ENCODE measurements around the gene GLP1R. TPM values are rescaled to one million over a fixed set of nuclear protein-coding genes. Genes with fewer than 3 reads are reported as not detected.

GLP1R gene
- total RNA-seq, 1 experiment from 2014 or later: not detected

DNA sequence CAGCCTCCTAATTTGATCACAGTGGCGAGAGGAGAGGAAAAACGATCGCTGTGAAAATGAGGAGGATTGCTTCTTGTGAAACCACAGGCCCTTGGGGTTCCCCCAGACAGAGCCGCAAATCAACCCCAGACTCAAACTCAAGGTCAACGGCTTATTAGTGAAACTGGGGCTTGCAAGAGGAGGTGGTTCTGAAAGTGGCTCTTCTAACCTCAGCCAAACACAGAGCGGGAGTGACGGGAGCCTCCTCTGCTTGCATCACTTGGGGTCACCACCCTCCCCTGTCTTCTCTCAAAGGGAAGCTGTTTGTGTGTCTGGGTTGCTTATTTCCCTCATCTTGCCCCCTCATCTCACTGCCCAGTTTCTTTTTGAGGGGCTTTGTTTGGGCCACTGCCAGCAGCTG, 37.7 kb downstream of the GLP1R start:
- no peak for DNase-seq (ENCODE audit: low spot score)

DNA sequence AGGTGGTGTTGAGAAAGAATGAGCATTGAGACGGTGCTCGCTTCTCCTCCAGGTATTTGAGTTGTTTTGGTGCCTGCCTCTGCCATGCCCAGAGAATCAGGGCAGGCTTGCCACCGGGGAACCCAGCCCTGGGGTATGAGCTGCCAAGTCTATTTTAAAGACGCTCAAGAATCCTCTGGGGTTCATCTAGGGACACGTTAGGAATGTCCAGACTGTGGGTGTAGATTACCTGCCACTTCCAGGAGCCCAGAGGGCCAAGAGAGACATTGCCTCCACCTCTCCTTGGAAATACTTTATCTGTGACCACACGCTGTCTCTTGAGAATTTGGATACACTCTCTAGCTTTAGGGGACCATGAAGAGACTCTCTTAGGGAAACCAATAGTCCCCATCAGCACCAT, 38.1 kb downstream of the GLP1R start:
- no peak for DNase-seq (ENCODE audit: low spot score)

DNA sequence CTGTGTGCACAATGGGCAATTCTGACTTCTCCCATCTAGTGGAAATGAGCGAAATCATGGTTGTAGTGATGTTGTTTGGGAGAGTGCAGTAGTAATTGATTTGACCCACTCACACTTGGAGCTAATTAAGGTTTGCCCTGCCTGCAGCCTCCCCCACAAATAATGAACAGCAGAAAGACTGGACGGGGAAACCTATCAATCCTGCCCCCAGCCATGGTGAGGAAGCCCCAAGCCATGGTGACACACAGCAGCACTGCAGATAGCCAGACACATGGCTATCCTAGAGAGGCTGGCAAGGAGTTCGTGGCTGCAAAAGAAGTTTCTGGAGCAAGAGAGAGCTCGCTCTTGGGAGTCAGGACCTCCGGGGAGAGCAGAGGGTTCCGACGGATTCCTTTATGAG, 38.6 kb downstream of the GLP1R start:
- DNase-seq (ENCODE audit: low spot score): no peak

DNA sequence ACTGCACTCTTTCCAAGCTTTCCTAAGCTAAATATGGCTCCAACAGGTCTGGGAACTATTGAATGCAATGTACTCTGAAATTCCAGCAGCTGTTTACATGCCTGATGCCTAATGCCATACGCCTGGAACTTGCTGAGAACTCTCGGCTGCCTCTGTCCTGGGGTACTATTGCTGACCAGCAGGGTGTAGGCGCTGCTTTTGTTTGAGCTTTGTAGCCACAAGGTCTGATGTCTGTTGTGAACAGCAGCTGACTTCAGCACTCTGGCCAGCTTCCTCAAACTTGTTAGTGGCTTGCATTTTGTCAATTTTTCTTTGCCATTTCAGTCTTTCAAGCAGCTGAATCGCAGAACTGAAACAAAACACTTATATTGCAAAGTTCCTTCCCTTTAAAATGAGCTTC, 39.8 kb downstream of the GLP1R start:
- peak; percentile 39 for DNase-seq (ENCODE audit: low spot score)

DNA sequence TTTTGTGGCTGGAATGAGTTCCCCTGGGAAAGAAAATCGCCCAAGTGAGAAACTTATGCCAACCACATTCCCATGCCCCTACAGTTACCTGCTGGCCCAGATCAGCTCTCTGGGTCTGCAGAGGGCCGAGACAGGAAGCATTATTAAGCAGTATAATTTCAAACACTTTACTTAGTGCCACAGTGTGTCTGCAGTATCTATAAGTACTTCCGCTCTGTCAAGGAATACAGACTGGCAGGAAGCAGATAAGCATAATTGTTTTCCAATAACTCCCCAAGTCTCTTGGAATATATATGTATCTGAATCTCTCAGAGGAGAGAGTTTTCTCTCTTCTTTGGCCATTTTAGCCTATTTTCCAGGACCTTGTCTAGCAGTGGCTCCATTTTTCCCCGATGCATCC, 41.5 kb downstream of the GLP1R start:
- DNase-seq (ENCODE audit: low spot score): no peak

DNA sequence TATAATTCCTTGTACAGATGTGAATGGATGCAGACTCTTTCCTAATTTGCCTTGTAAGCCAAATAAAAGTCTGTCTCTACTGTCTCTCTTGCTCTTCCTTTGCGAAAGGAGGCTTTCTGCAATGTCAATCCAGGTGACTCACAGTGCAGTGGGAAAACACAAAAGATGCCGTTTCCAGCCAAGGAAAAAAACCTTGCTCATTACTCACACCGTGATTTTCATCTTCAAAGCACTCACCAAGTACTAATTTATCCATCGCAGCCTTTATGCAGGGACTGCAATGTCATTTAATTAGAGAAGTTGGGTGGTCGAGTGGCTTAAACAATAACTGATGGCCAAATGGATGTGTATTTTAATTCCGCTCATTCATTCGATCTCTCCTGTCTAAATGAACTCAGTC, 42.6 kb downstream of the GLP1R start:
- DNase-seq (ENCODE audit: low spot score): no peak

DNA sequence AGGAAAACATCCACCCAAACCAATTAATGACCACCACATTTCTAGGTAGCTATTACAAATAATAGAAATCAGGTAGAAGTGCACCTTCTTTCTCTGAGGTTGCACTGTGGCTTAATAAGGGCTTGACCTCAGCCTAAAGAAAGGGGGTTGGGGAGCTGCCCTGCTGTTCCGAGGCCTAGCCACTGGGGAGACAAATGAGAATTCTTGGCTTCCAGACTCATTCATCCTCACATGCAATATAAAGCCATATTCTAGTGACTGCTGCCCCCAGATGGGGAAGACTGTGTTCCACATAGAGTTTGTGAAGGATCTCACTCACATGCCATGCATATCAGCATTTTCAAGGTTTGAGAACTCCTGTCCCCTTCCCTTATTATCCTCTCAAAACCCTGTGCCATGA, 43.5 kb downstream of the GLP1R start:
- DNase-seq (ENCODE audit: low spot score): no peak

DNA sequence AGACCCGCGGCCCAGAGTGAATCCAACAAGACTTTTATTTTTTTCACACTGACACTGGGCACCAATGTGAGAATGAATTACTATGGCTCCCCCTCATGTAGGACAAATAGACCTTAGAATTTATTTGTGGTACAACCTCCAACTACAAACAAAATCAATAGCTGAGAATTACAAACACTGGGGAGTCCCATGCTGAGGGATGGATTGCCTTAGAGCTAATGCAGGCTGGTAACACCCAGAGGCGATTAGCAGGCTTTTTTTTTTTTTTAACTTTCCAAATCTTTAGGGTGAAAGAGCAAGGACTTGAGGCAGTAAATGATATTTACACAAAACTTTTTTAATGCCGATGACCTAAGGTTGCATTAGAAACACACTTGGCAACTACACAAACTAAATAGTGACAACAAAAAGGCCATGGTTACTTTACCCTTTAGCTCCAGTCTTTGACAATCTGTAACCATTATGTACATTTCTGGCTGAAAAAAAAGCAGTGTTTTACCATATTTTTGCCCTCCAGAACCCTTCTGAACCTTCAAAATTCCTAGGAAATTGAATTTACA, 44.6 kb downstream of the GLP1R start:
- DNase-seq (ENCODE audit: low spot score): no peak

- DNase-seq (ENCODE audit: low spot score): no peak
These were observed 47.0 kb downstream of the GLP1R start for GRCh38 chr6:39095578-39095977.

- no peak for DNase-seq (ENCODE audit: low spot score)
These were observed 51.8 kb downstream of the GLP1R start for GRCh38 chr6:39100358-39100757.

DNA sequence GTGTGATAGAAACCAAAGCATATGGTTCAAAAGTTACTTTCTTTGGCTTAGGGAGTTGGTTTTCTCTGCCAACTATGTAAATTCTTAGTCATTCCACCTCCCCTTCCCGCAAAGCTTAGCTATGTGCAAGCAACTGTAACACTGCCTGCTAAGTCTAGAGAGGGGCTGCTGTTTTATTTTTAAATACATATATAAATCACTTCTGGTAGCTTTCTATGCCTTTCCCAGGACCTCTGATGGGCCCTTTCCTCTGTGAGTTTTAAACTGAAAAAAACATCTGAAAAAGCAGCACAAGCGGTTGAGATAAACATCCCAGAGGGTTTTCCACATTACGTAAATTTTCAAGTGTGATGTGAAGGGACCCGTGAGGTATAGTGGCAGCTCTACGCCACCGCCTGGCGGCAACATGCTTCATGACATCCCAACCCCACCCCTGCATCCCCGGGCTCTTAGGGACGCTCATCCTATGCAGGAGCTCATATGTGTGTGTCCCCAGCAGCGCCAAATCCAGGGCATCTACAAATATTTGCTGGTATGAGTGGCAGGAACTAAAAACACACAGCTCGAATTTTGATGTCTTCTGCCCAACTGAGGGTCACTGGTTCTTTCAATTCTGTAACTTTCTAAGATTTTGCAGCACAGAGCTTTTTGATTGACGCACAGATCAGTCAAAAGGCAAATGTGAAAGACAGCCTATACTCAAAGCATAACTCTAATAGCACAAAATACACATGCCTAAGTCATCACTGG, 53.7 kb downstream of the GLP1R start:
- no peak for DNase-seq (ENCODE audit: low spot score)

- DNase-seq (ENCODE audit: low spot score): no peak
These were observed 54.2 kb downstream of the GLP1R start for GRCh38 chr6:39102821-39103136.

DNA sequence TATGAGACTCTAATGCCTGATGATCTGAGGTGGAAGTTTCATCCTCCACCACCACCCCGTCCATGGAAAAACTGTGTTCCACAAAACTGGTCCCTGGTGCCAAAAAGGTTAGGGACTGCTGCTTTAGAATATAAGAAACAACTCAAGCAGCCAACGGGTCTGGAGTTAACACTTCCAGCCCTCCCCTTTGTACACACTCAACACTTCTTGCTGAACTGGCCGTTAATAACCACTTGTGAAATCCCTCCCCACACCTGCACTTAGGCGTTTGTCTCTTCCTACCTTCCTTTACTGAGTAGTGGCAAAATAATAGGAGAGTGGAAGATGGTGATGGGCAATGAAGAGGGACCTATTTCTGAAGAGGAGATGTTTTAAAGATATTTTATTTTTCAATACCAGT, 55.9 kb downstream of the GLP1R start:
- no peak for DNase-seq (ENCODE audit: low spot score)

GRCh38 chr6:39107034-39107433, 58.5 kb downstream of the GLP1R start:
- DNase-seq (ENCODE audit: low spot score): no peak

GRCh38 chr6:39107641-39108040, 59.1 kb downstream of the GLP1R start:
- DNase-seq (ENCODE audit: low spot score): no peak

GRCh38 chr6:39108041-39108839, 59.7 kb downstream of the GLP1R start:
- no peak for DNase-seq (ENCODE audit: low spot score)

DNA sequence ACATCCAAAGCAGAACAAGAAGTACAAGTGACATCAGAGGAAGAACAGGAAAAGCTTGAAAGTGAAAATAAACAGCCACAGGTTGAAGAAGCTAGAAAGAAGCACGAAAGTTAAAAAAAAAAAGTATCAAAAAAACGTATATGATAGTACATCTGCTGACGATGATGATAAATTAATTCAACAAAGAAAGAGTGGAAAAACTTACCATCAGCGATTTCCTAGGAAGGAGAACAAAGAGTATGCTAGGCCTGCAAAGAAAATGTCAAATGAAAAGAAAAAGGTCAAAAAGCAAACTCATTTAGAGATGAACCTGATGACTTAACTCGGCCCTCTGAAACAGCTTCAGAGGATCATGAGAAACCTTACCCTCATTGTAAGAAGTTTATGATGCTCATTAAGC, 62.7 kb downstream of the GLP1R start:
- no peak for DNase-seq (ENCODE audit: low spot score)

- DNase-seq (ENCODE audit: low spot score): no peak
These were observed 65.2 kb downstream of the GLP1R start for GRCh38 chr6:39113788-39114187.

DNA sequence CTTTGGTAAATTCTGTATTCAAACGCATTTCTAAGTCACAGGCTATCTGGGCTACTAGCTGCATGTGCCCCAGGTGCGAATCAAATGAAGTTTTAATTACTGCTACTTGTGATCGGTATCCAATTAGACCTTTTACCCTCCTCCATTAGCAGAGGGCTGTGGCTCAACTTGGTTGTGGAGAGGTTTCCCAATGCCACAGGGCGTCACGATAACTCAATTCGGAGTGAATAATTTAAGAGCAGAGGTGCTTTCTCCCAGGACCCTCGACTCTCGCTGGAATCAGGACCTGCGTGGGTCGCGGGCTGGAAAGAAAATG, 65.8 kb downstream of the GLP1R start:
- DNase-seq (ENCODE audit: low spot score): peak; percentile 10

- DNase-seq (ENCODE audit: low spot score): peak; percentile 94
These were observed 66.4 kb downstream of the GLP1R start, which contains the start of gene SAYSD1 for GRCh38 chr6:39114704-39115599. Gene SAYSD1, minus strand, starts transcription at chr6:39115186. Its CDS starts 97 bp downstream, at chr6:39115089.

DNA sequence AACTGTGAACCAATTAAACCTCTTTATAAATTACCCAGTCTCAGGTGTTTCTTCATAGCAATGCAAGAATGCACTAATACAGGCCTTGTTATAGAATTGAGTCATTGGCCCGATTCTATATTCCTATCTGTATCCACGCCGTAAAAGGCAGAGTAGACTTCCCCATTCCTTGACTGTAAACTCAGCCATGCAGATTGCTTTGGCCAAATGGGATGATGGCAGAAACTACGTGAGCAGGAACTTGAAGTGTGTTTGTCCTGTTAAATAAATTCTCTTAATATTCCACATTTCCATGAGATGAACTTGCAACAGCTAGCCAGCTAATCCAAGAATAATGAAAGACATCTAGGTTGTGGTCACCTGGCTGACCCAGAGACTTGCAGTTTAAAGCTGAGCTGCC, 70.3 kb downstream of the GLP1R start:
- DNase-seq (ENCODE audit: low spot score): no peak

DNA sequence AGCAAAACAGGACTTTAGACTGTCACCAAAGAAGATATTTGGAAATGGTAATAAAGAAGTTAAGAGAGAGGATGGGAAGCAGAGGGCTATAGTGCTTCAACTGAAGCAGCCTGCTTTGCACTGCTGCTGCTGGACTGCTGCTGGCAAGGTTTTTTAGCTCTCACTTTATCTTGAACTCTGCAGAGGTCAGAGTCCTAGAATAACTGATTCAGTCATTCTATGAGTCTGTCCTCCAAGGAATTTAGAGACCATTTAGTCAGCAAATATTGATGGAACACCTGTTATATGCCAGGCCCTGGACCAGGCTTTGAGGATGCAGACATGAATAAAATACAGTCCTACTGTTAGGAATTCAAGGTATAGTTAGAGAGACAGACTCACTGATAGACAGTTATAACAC, 75.5 kb downstream of the GLP1R start:
- DNase-seq (ENCODE audit: low spot score): no peak
